Right cardiac atrium (tissue), 5 donors: Measurements from ENCODE around the gene ST8SIA1. TPM values are rescaled to one million over a fixed set of nuclear protein-coding genes. Genes with fewer than 3 reads are reported as not detected.
"Not testable (repeated sequence)": the region's sequence is repeated elsewhere in the genome, so short reads cannot be mapped to it uniquely, and the experiment has no call there.

Experiments
- ATAC-seq, 2 donors: fragments of 200-7000 bp; cut with Tn5 transposase; one replicate each; pipeline versions ENCODE4 v1.8.0 to v1.9.1; 2020; ENCODE audit warnings: moderate library complexity in 2 of 2, mild to moderate bottlenecking in 1 of 2
- DNase-seq, 3 donors: peaks; one replicate each; pipeline ENCODE4 v3.0.0-alpha.2; 2020
- H3K27ac ChIP-seq: one replicate; pipeline ENCODE4 v1.5.1; 2013; ENCODE audit warnings: mild to moderate bottlenecking, low read length, control low read depth, moderate library complexity
- H3K27me3 ChIP-seq: one replicate; pipeline ENCODE4 v1.6.1; 2013; ENCODE audit not compliant: control insufficient read depth, insufficient read depth
- H3K4me1 ChIP-seq: one replicate; pipeline ENCODE4 v1.6.1; 2013; ENCODE audit warnings: low read length; ENCODE audit not compliant: control insufficient read depth, insufficient read depth
- H3K4me3 ChIP-seq: one replicate; pipeline ENCODE4 v1.5.1; 2013; ENCODE audit warnings: low read length, control low read depth
- H3K9me3 ChIP-seq: one replicate; pipeline ENCODE4 v1.6.1; 2013; ENCODE audit warnings: low read length; ENCODE audit not compliant: control insufficient read depth
- WGBS: extraction: QIAGEN DNeasy Blood & Tissue Kit; methylation state at CpG from one replicate; pipeline ENCODE4 v1.1.7; 2013; 5-methylcytosine and 5-hydroxymethylcytosine counted together
- intact Hi-C, 4 donors: fragments of 100-400 bp; cut with DNase I; formaldehyde crosslinking; loops; one replicate each; pipeline versions ENCODE4 v1.11.0 to v1.14.0; 2022 to 2023
- polyA plus RNA-seq: library from polyadenylated mRNA; stranded (reverse); fragments of 200-250 nt; gene quantifications from one replicate; pipeline ENCODE4 v1.2.3, GENCODE V29; 2013
- total RNA-seq, 4 donors: library from RNA; stranded (reverse); fragmentation: NEBNext Ultra II Directional; extraction: Animal tissue kit (Norgen Biotek cat#: 25700); gene quantifications; one replicate each; pipeline ENCODE4 v1.2.1, GENCODE V29; 2021
- donor health status: healthy with polysubstance abuse.
- donor health status: DM: no; HTN: yes; CAD: no.
- donor health status: DM: no; HTN: no; CAD: no.
- donor health status: DM: no; HTN: yes; CAD: no; lungs with severe emphysema.
- donor health status: DM: yes; HTN: yes; CAD: no.

Gene ST8SIA1
- total and polyA plus RNA-seq, 5 donors = 3.0 to 9.6 (median 6.3) TPM

- no peaks in the 10 kb centered on the region for H3K4me1 ChIP-seq
- H3K27ac ChIP-seq = no peak overlapping the region
- intact Hi-C loops = no loop called here
- no peak overlapping the region for H3K4me3 ChIP-seq
- no peaks in the 10 kb centered on the region for H3K27me3 ChIP-seq
- 73% methylated on average over 4 of the region's 4 CpGs for WGBS
- no peaks in the 10 kb centered on the region for H3K9me3 ChIP-seq
- DNase-seq = no peak
- no peak for ATAC-seq
Measured at GRCh38 chr12:22164139-22164538, 170.4 kb downstream of the ST8SIA1 start.

- Histone ChIP-seq H3K4me3 (no peak overlapping the region), H3K4me1 (no peaks in the 10 kb centered on the region), H3K9me3 (no peaks in the 10 kb centered on the region), H3K27me3 (no peaks in the 10 kb centered on the region), H3K27ac (no peak overlapping the region)
- intact Hi-C loops = no loop called here
- ATAC-seq (no peak), DNase-seq (no peak)
- 91% methylated on average over 3 of the region's 3 CpGs for WGBS
Measured at GRCh38 chr12:22163594-22163993, 170.9 kb downstream of the ST8SIA1 start.

GRCh38 chr12:22160396-22161003 lies 174.0 kb downstream of the ST8SIA1 start:
- no peaks in the 10 kb centered on the region for H3K27me3 ChIP-seq
- H3K9me3 ChIP-seq = no peaks in the 10 kb centered on the region
- no peaks in the 10 kb centered on the region for H3K4me1 ChIP-seq
- WGBS = 28% methylated on average over 5 of the region's 5 CpGs
- H3K27ac ChIP-seq = no peak overlapping the region
- H3K4me3 ChIP-seq = no peak overlapping the region
- DNase-seq = no peak
- no peak for ATAC-seq
- intact Hi-C loops = no loop called here

GRCh38 chr12:22149286-22149685 lies 185.2 kb downstream of the ST8SIA1 start:
- intact Hi-C loops, H3K27me3 ChIP-seq, H3K4me1 ChIP-seq, H3K4me3 ChIP-seq, H3K9me3 ChIP-seq, ATAC-seq, H3K27ac ChIP-seq, DNase-seq: not testable (repeated sequence)
- WGBS = 78% methylated on average over 4 of the region's 4 CpGs

DNA sequence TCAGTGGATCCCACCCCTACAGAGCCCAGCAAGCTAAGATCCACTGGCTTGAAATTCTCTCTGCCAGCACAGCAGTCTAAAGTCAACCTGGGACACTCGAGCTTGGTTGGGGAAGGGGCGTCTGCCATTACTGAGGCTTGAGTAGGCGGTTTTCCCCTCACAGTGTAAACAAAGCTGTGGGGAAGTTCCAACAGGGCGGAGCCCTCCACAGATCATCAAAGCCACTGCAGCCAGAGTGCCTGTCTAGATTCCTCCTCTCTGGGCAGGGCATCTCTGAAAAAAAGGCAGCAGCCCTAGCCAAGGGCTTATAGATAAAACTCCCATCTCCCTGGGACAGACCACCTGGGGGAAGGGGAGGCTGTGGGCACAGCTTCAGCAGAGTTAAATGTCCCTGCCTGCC lies 187.8 kb downstream of the ST8SIA1 start:
- 53% methylated on average over 4 of the region's 4 CpGs for WGBS
- H3K27me3 ChIP-seq, ATAC-seq, H3K9me3 ChIP-seq, DNase-seq, H3K27ac ChIP-seq, H3K4me3 ChIP-seq, intact Hi-C loops, H3K4me1 ChIP-seq: not testable (repeated sequence)

Other genes with a start within 250 kb of the ST8SIA1 start
- 10 to 100 TPM; 17.7 to 28.1 (median 23.5) TPM for gene C2CD5, start 209.8 kb upstream of the ST8SIA1 start, total RNA-seq
- 10.2 TPM for gene C2CD5, start 209.8 kb upstream of the ST8SIA1 start, polyA plus RNA-seq